Stimulated activated naive CD4-positive, alpha-beta T cell treated with Interleukin-2 at 50 U/mL for 16 hours (primary cell): Measurements from ENCODE around the gene TRIM34.
A peak's percentile ranks its signal among the peaks of the same experiment; 100 is the strongest.
"Not testable (repeated sequence)": the region's sequence is repeated elsewhere in the genome, so short reads cannot be mapped to it uniquely, and the experiment has no call there.

Source experiments
- DNase-seq: peaks from one replicate; lab custom pipeline; 2025; lab: John Stamatoyannopoulos, UW

Gene TRIM34

GRCh38 chr11:5684036-5684645 lies 59.3 kb downstream of the TRIM34 start:
- DNase-seq, result no peak

GRCh38 chr11:5684646-5685362 lies 60.0 kb downstream of the TRIM34 start, which contains the start of gene TRIM5:
Gene TRIM5 (minus strand): TSS chr11:5685074. CDS start chr11:5680177, 4,897 bp downstream.
- DNase-seq, result peak; percentile 81

- DNase-seq, result no peak
These were observed 61.6 kb downstream of the TRIM34 start for GRCh38 chr11:5686426-5686825.

GRCh38 chr11:5688482-5688881 lies 63.7 kb downstream of the TRIM34 start:
- DNase-seq, result no peak

- peak; percentile 42 for DNase-seq
These were observed 64.8 kb downstream of the TRIM34 start, which contains the start of gene TRIM22 for GRCh38 chr11:5689551-5689983. Gene TRIM22 (plus strand): TSS chr11:5689790. CDS start chr11:5696233, 6,443 bp downstream.

- DNase-seq, result no peak
These were observed 65.4 kb downstream of the TRIM34 start for GRCh38 chr11:5690216-5690615.

- DNase-seq, result no peak
These were observed 65.9 kb downstream of the TRIM34 start for GRCh38 chr11:5690736-5691135.

GRCh38 chr11:5691238-5691963 lies 66.6 kb downstream of the TRIM34 start:
- not testable (repeated sequence) for DNase-seq

GRCh38 chr11:5691964-5692361 lies 67.2 kb downstream of the TRIM34 start:
- no peak for DNase-seq
